AG20443 (cell line): ENCODE data around the gene ELAVL2.

Experiments used
- DNase-seq: peaks from one replicate; pipeline ENCODE4 v3.0.0; 2012; ENCODE audit warnings: low spot score, mixed read lengths

Gene ELAVL2

GRCh38 chr9:23721466-23721865 is 104.6 kb downstream of the ELAVL2 start:
- no peak for DNase-seq

- DNase-seq: no peak
Observed at GRCh38 chr9:23717505-23717904, 108.5 kb downstream of the ELAVL2 start.

- DNase-seq: no peak
Observed at GRCh38 chr9:23707249-23707648, 118.8 kb downstream of the ELAVL2 start.

GRCh38 chr9:23702311-23702922 is 123.6 kb downstream of the ELAVL2 start:
- DNase-seq: no peak

DNA sequence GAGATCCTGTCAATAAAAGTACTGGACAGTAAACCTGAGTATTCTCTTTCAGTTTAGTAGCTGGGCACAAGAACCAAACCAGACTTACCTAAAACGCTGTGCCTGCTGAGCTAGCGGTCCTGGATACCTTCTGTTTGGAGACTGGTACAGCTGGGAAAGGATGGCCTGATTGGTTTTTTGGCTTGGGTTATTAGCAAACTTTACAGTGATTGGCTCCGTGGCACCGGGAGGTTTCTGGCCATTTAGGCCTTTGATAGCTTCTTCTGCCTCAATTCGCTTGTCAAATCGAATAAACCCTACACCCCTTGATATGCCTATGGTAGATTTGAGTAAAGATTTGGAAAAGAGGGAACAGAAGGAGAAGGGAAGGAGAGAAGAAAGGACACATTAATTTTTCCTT is 124.7 kb downstream of the ELAVL2 start:
- no peak for DNase-seq

- no peak for DNase-seq
Observed at GRCh38 chr9:23700359-23700758, 125.7 kb downstream of the ELAVL2 start.

DNA sequence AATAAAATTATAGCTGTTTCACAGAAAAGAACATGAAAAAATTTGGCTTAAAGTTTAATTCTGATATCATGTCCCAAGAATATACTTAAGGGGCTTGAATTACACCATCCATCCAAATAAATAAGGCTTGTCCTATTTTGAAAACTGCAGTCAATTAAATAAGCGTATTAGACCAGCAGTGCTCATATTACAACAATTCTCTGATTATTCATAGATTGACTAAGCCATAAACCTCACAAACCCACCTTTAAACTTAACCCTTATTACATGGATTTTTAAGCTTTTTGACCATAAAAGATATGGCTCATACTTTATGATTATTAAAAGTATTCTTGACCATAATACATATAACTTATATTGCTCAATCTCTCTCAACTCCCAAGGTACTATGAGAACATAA is 127.9 kb downstream of the ELAVL2 start:
- no peak for DNase-seq

GRCh38 chr9:23695572-23695971 is 130.5 kb downstream of the ELAVL2 start:
- no peak for DNase-seq

GRCh38 chr9:23693374-23693773 is 132.7 kb downstream of the ELAVL2 start:
- DNase-seq: no peak

- no peak for DNase-seq
Observed at GRCh38 chr9:23686896-23687295, 139.1 kb downstream of the ELAVL2 start.

GRCh38 chr9:23686257-23686656 is 139.8 kb downstream of the ELAVL2 start:
- DNase-seq: no peak

GRCh38 chr9:23683611-23684061 is 142.4 kb downstream of the ELAVL2 start:
- DNase-seq: no peak

GRCh38 chr9:23682891-23683431 is 143.1 kb downstream of the ELAVL2 start:
- DNase-seq: no peak

- DNase-seq: no peak
Observed at GRCh38 chr9:23682352-23682751, 143.7 kb downstream of the ELAVL2 start.

DNA sequence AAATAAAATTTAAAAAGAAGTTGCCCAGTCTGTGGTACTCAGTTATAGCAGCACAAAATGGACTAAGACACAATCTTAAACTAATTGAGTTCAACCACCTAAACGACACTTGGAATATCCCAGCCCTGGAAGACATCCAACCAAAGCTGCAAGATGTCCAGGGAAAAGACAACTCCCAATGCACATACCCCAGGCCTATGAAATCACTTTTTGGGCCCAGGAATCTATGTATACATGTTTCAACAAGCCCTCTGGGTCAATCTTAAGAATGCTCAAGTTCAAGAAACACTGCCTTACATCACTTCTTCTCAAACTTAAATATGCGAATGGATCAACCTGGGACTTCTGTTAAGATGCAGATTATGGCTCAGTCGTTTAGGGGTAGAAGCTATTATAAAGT is 148.6 kb downstream of the ELAVL2 start:
- DNase-seq: no peak

DNA sequence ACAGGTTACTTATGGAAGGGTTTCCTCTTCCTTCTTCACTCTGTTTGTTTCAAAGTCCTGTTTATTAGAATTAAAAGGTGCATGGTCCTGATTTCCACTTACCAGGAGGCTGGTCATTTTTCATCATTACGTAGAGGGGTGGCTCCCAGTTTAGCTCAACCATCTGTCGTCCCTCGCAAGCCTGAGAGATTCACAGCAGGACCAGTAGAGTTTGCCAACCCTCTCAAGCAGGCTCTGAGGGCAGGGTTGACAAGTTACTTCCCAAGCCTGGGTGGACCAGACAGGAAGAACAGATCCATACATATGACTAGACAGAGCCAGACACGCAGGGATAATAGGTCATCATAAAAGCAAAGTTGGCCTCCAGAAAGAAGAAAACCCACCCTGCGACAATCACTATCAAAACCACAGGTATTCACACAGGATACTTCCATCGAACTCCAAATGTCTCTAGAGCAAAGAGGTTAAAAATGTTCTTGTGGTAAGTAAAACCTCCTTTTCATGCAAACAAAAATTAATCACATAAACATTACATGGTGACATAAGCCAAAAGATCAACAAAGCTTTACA is 151.9 kb downstream of the ELAVL2 start:
- no peak for DNase-seq

DNA sequence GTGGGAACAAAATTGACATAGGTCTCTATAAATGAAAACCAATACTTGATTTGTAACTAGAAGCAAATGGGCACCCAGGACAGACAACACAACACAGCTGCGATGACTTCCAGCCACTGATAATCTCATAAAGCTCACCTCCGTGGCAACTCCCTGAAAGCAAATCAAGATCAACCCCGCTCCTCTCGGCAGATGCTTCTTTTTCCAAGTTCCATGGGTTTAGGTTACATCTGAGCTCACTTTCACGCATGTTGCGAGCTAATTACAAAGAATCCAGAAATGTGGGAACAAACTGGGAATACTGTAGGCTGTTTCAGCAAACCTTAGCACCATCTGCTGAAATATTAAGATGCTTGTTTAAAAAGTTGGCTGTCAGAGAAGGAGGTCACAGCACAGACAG is 153.9 kb downstream of the ELAVL2 start:
- DNase-seq: no peak

DNA sequence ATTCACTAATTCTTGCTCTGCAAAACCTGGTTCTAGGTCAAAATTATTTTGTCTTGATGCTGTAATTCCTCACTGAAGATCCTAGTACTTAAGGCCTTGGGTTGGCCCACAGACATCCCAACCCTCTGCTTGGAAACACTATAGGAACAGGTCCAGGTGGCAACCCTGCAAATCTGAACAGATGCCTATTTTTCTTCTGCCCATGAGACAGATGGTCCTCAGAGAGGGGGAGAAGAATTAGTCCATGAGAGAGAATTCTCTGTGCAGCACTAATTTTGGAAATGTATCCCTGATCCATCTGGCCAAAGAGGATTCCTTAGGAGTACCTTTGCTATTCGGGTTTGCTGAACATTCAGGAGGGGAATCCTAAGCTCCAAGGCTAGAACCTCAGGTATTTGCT is 156.3 kb downstream of the ELAVL2 start:
- no peak for DNase-seq

DNA sequence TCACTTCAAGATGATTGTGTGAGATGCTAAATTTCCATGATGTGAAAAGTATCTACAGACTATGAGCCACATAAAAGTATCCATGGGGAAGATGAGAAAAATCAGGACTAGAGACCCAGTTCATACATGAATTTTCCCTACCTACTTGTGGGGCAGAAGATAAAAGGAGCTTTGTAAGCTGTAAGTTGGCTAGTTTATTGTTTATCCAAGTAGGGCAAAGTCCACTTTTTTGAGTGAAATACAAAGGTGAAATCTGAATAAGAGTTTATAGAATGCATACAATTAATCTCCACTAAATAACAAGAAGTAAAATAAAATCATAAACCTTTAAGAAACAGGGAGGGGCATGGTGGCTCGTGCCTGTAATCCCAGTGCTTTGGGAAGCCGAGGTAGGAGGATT is 160.4 kb downstream of the ELAVL2 start:
- DNase-seq: no peak

- DNase-seq: no peak
Observed at GRCh38 chr9:23665051-23665450, 161.0 kb downstream of the ELAVL2 start.

GRCh38 chr9:23663946-23664345 is 162.1 kb downstream of the ELAVL2 start:
- no peak for DNase-seq

DNA sequence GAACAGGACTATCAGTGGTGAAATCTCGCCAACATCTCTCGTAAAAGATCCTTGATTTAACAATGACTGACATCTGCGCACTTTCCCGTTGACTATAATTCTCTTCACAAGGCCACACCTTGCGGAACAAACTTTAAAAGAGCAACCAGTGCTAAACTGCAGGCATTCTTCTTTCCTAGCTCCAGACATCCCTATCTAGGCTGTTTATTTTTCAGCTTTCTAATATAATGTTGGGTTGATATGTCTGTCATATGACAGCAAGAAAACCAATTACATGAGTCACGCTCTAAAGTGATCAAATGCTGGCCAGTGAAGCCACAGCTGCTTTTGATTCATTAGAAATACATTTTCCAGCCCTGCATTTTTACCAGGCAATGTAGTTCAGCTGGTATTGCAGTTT is 162.5 kb downstream of the ELAVL2 start:
- no peak for DNase-seq

GRCh38 chr9:23663125-23663524 is 162.9 kb downstream of the ELAVL2 start:
- no peak for DNase-seq

- no peak for DNase-seq
Observed at GRCh38 chr9:23662320-23662719, 163.7 kb downstream of the ELAVL2 start.
